OCI-LY1 (cell line): ENCODE measurements around the gene ATXN1.

ENCODE experiments used
- H2AFZ ChIP-seq: fragments of 200-600 bp; sonication (generic), shearing (Covaris generic); 2 replicates; pipeline ENCODE4 v1.6.0; 2014; ENCODE audit warnings: antibody characterized with exemption, mild to moderate bottlenecking, low read length
- H3F3A ChIP-seq: fragments of 200-600 bp; sonication (generic), shearing (Covaris generic); 2 replicates; pipeline ENCODE4 v1.6.0; 2014; ENCODE audit warnings: mild to moderate bottlenecking, antibody characterized with exemption, low read length, moderate library complexity; ENCODE audit not compliant: insufficient read depth
- H3K27ac ChIP-seq: fragments of 200-600 bp; sonication (generic); 2 replicates; pipeline ENCODE4 v1.5.1; 2014; ENCODE audit warnings: low read length, mixed run types, mild to moderate bottlenecking, low read depth; ENCODE audit not compliant: poor library complexity, severe bottlenecking
- H3K27me3 ChIP-seq: fragments of 200-600 bp; sonication (generic); 2 replicates; pipeline ENCODE4 v1.6.0; 2014; ENCODE audit warnings: antibody characterized with exemption, mild to moderate bottlenecking, low read length, moderate library complexity; ENCODE audit not compliant: insufficient read depth
- H3K36me3 ChIP-seq: fragments of 200-600 bp; sonication (generic); 2 replicates; pipeline ENCODE4 v1.6.1; 2014; ENCODE audit warnings: mild to moderate bottlenecking, antibody characterized with exemption, low read length, moderate library complexity, mixed read lengths; ENCODE audit not compliant: insufficient read depth
- H3K4me1 ChIP-seq: fragments of 200-600 bp; sonication (generic); 2 replicates; pipeline ENCODE4 v1.5.1; 2014; ENCODE audit warnings: mild to moderate bottlenecking, low read length, moderate library complexity; ENCODE audit not compliant: insufficient read depth, severe bottlenecking
- H3K4me2 ChIP-seq: fragments of 200-600 bp; sonication (generic), shearing (Covaris generic); 2 replicates; pipeline ENCODE4 v1.6.1; 2014; ENCODE audit warnings: low read length
- H3K4me3 ChIP-seq: fragments of 200-600 bp; sonication (generic); 2 replicates; pipeline ENCODE4 v1.5.1; 2014; ENCODE audit warnings: low read length, low read depth, mild to moderate bottlenecking, mixed read lengths; ENCODE audit not compliant: poor library complexity, severe bottlenecking
- H3K79me2 ChIP-seq: fragments of 200-600 bp; shearing (Covaris generic); 2 replicates; pipeline ENCODE4 v1.6.1; 2016; ENCODE audit warnings: mixed run types, low read length, mixed read lengths; ENCODE audit not compliant: insufficient read depth
- H3K9ac ChIP-seq: fragments of 200-600 bp; sonication (generic), shearing (Covaris generic); 2 replicates; pipeline ENCODE4 v1.6.1; 2014; ENCODE audit warnings: mild to moderate bottlenecking, low read length, mixed read lengths
- H3K9me2 ChIP-seq: fragments of 200-600 bp; sonication (generic), shearing (Covaris generic); 2 replicates; pipeline ENCODE4 v1.6.1; 2014; ENCODE audit warnings: low read depth, mild to moderate bottlenecking, low read length, mixed read lengths
- H3K9me3 ChIP-seq: fragments of 200-600 bp; shearing (Covaris generic); 2 replicates; pipeline ENCODE4 v1.6.1; 2014; ENCODE audit warnings: low read length, mixed read lengths
- H4K20me1 ChIP-seq: fragments of 200-600 bp; sonication (generic), shearing (Covaris generic); 2 replicates; pipeline ENCODE4 v1.6.0; 2016; ENCODE audit warnings: mild to moderate bottlenecking, low read length; ENCODE audit not compliant: insufficient read depth
- EZH2 ChIP-seq: fragments of 200-600 bp; sonication (generic), shearing (Covaris generic); IDR thresholded peaks from 2 replicates; pipeline ENCODE4 v1.8.0; 2017; ENCODE audit warnings: borderline replicate concordance, mixed run types, mild to moderate bottlenecking, antibody characterized with exemption, low read length, moderate library complexity, mixed read lengths
- TF ChIP-seq, protein P1 (sequence below): fragments of 200-600 bp; sonication (generic), shearing (Covaris generic); IDR thresholded peaks from 2 replicates; pipeline ENCODE4 v1.5.1; 2017; ENCODE audit warnings: mild to moderate bottlenecking, antibody characterized with exemption, low read length, moderate library complexity, mixed read lengths

Gene ATXN1

GRCh38 chr6:16394632-16395031, 366.6 kb downstream of the ATXN1 start:
- H4K20me1 ChIP-seq = no peaks in the 10 kb centered on the region
- no peaks in the 10 kb centered on the region for H3K4me1 ChIP-seq
- no peak overlapping the region for H2AFZ ChIP-seq
- no peak overlapping the region for H3K9ac ChIP-seq
- H3K36me3 ChIP-seq = no peaks in the 10 kb centered on the region
- no peaks in the 10 kb centered on the region for H3K9me3 ChIP-seq
- H3K79me2 ChIP-seq = no peaks in the 10 kb centered on the region
- no peaks in the 10 kb centered on the region for H3K9me2 ChIP-seq
- no peak overlapping the region for H3K4me3 ChIP-seq
- no peaks in the 10 kb centered on the region for H3F3A ChIP-seq
- no peak overlapping the region for H3K27ac ChIP-seq
- no peak overlapping the region for H3K4me2 ChIP-seq
- TF ChIP-seq, protein P1, sequence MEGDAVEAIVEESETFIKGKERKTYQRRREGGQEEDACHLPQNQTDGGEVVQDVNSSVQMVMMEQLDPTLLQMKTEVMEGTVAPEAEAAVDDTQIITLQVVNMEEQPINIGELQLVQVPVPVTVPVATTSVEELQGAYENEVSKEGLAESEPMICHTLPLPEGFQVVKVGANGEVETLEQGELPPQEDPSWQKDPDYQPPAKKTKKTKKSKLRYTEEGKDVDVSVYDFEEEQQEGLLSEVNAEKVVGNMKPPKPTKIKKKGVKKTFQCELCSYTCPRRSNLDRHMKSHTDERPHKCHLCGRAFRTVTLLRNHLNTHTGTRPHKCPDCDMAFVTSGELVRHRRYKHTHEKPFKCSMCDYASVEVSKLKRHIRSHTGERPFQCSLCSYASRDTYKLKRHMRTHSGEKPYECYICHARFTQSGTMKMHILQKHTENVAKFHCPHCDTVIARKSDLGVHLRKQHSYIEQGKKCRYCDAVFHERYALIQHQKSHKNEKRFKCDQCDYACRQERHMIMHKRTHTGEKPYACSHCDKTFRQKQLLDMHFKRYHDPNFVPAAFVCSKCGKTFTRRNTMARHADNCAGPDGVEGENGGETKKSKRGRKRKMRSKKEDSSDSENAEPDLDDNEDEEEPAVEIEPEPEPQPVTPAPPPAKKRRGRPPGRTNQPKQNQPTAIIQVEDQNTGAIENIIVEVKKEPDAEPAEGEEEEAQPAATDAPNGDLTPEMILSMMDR = no peak
- TF ChIP-seq EZH2 = no peak
- no peaks in the 10 kb centered on the region for H3K27me3 ChIP-seq

GRCh38 chr6:16393326-16393725, 367.9 kb downstream of the ATXN1 start:
- Histone ChIP-seq H2AFZ (no peak overlapping the region), H3K27ac (no peak overlapping the region), H3K36me3 (no peaks in the 10 kb centered on the region), H3K79me2 (no peaks in the 10 kb centered on the region), H3F3A (no peaks in the 10 kb centered on the region), H3K4me3 (no peak overlapping the region), H3K9ac (no peak overlapping the region), H3K9me2 (no peaks in the 10 kb centered on the region), H3K27me3 (no peaks in the 10 kb centered on the region), H4K20me1 (no peaks in the 10 kb centered on the region), H3K4me2 (no peak overlapping the region), H3K4me1 (no peaks in the 10 kb centered on the region), H3K9me3 (no peaks in the 10 kb centered on the region)
- TF ChIP-seq, protein P1 = no peak
- TF ChIP-seq EZH2 = no peak

DNA sequence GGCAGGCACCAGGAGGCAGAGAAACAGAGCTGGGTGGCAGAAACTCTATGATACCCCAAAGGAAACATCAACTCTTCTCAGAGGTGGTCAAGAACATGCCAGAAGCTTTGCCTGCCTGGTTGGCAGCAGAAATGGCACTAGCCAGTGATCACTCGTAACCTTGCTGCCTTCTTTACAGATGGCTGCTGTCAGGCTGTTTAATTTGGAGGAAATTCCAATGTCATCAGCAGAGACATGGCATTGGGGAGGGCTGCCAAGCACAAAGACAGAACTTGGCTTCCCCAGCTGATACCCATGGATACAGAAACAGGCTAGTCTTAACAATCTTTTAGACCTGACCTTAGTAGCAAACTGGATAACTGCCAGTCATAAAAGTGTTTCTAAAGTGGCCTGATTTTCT, 369.2 kb downstream of the ATXN1 start:
- no peak for TF ChIP-seq EZH2
- TF ChIP-seq, protein P1 = no peak
- H3K4me1 ChIP-seq = no peaks in the 10 kb centered on the region
- no peaks in the 10 kb centered on the region for H3K36me3 ChIP-seq
- H4K20me1 ChIP-seq = no peaks in the 10 kb centered on the region
- H3K9me2 ChIP-seq = no peaks in the 10 kb centered on the region
- H3K9ac ChIP-seq = no peak overlapping the region
- H3K4me3 ChIP-seq = no peak overlapping the region
- H3K27ac ChIP-seq = no peak overlapping the region
- H2AFZ ChIP-seq = no peak overlapping the region
- no peaks in the 10 kb centered on the region for H3K79me2 ChIP-seq
- H3K9me3 ChIP-seq = no peaks in the 10 kb centered on the region
- no peaks in the 10 kb centered on the region for H3K27me3 ChIP-seq
- no peaks in the 10 kb centered on the region for H3F3A ChIP-seq
- H3K4me2 ChIP-seq = no peak overlapping the region
